Skeletal muscle cell (primary cell): ENCODE results near the gene NECAB2.

ENCODE experiments used
- DNase-seq: peaks from one replicate; pipeline ENCODE4 v3.0.0-alpha.2; 2010; ENCODE audit warnings: low read depth
- H3K4me3 ChIP-seq: 2 replicates; pipeline ENCODE4 v1.5.1; 2011; ENCODE audit warnings: low read depth, mild to moderate bottlenecking, control low read depth, low read length, moderate library complexity

NECAB2 gene

DNA sequence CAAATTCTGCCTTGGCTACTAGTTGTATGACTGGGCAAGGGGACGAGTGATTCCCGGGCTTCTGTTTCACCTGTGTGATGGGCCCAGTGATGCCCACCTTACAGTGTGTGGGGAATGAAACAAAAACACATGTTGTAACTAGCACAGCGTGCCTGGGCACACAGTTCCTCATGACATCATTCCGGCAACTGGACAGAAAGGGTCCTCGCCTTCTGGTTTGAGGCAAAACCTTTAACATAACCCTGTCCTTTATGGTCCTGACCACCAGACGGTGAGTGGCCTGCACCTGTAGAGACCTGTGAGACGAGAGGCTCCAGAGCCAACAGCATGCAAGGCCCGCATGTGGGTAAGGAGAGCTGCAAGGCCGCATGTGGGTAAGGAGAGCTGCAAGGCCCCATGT is 82.3 kb downstream of the NECAB2 start:
- DNase-seq = no peak
- H3K4me3 ChIP-seq = no peak overlapping the region

DNA sequence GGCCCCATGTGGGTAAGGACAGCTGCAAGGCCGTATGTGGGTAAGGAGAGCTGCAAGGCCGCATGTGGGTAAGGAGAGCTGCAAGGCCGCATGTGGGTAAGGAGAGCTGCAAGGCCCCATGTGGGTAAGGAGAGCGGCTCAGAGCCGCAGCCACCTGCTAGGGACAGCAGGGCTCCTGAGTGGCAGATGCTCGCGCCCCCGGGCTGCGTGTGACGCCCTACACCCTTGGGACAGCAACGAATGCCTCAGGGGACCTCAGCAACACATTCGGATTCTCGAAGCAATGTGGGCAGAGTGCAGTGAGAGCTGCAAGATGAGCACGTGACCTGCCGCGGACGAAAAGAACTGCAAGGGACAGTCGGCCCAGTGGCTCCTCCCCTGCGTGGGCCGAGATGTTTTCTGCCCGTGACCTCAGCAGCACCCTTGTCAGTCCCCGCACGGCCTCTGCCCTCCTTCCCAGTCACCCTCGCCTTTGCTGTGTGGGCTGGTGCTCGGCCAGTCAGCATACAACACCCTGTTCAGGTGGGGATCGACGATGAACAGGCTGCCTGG is 84.1 kb downstream of the NECAB2 start:
- DNase-seq = no peak
- H3K4me3 ChIP-seq = no peak overlapping the region
